B cell (primary cell): ENCODE results near the gene ZC2HC1B. TPM values are rescaled to one million over a fixed set of nuclear protein-coding genes. Genes with fewer than 3 reads are reported as not detected.

Experiments
- ATAC-seq: fragments of 200-7000 bp; cut with Tn5 transposase; one replicate; pipeline ENCODE4 v1.10.0; 2021; ENCODE audit warnings: low read depth, mild to moderate bottlenecking, moderate number of reproducible peaks, moderate library complexity
- CTCF ChIA-PET: fragments of 350-600 bp; sonication (Branson Sonifier 250); formaldehyde crosslinking; loops from one replicate; lab custom pipeline; 2021; ENCODE audit warnings: antibody characterized with exemption, inconsistent platforms; lab: Charles Lee
- POLR2A ChIA-PET: fragments of 350-600 bp; sonication (Branson Sonifier 250); formaldehyde crosslinking; loops from one replicate; lab custom pipeline; 2021; ENCODE audit warnings: antibody characterized with exemption; lab: Charles Lee
- DNase-seq: peaks from one replicate; pipeline ENCODE4 v3.0.0; 2013
- H2AFZ ChIP-seq: 2 replicates; pipeline ENCODE4 v1.6.1; 2012; ENCODE audit warnings: mild to moderate bottlenecking, low read depth, low read length; ENCODE audit not compliant: insufficient read depth, poor library complexity, severe bottlenecking
- H3K27ac ChIP-seq, 2 donors: 1 replicate in 1 of 2; 2 replicates in 1 of 2; pipeline ENCODE4 v1.5.1; 2012 to 2013; ENCODE audit warnings: low read length in 2 of 2, mild to moderate bottlenecking in 2 of 2, moderate library complexity in 1 of 2
- H3K27me3 ChIP-seq, 4 experiments: fragments of 200-600 bp in 1 of 4; sonication (generic) in 1 of 4; replicated peaks in 1 of 4; 1 replicate in 2 of 4; 2 replicates in 2 of 4; pipeline versions ENCODE4 v1.6.1 to v1.7.0; 2013 to 2016; ENCODE audit warnings: low read length in 3 of 4, mild to moderate bottlenecking in 2 of 4, mixed read lengths in 1 of 4, moderate library complexity in 1 of 4; ENCODE audit not compliant: insufficient read depth in 4 of 4, control insufficient read depth in 3 of 4; ENCODE audit errors: control extremely low read depth in 1 of 4
- H3K36me3 ChIP-seq, 2 experiments: replicated peaks in 1 of 2; 1 replicate in 1 of 2; 2 replicates in 1 of 2; pipeline versions ENCODE4 v1.6.1 to v1.7.1; 2013; ENCODE audit warnings: low read length in 1 of 2; ENCODE audit not compliant: insufficient read depth in 2 of 2, control insufficient read depth in 1 of 2; ENCODE audit errors: control extremely low read depth in 1 of 2, extremely low read depth in 1 of 2
- H3K4me1 ChIP-seq, 2 donors: fragments of 200-600 bp in 1 of 2; sonication (generic) in 1 of 2; 1 replicate in 1 of 2; 2 replicates in 1 of 2; pipeline versions ENCODE4 v1.5.1 to v1.6.1; 2013 to 2017; ENCODE audit warnings: low read length in 2 of 2; ENCODE audit not compliant: control insufficient read depth in 2 of 2, insufficient read depth in 2 of 2
- H3K4me2 ChIP-seq: replicated peaks from 2 replicates; pipeline ENCODE3; 2012; ENCODE audit warnings: mild to moderate bottlenecking, low read depth, low read length; ENCODE audit not compliant: poor library complexity, severe bottlenecking
- H3K4me3 ChIP-seq, 5 experiments: fragments of 200-600 bp in 1 of 5; sonication (generic) in 1 of 5; 1 replicate in 3 of 5; 2 replicates in 2 of 5; pipeline versions ENCODE4 v1.5.1 to v1.7.0; 2011 to 2016; ENCODE audit warnings: low read length in 4 of 5, mild to moderate bottlenecking in 4 of 5, low read depth in 2 of 5, control low read depth in 1 of 5, moderate library complexity in 1 of 5; ENCODE audit not compliant: insufficient read depth in 1 of 5; ENCODE audit errors: control extremely low read depth in 1 of 5, extremely low read depth in 1 of 5
- H3K79me2 ChIP-seq: fragments of 200-600 bp; sonication (generic); one replicate; pipeline ENCODE4 v1.6.0; 2016; ENCODE audit warnings: low read length; ENCODE audit not compliant: control insufficient read depth, insufficient read depth
- H3K9ac ChIP-seq: fragments of 200-600 bp; sonication (generic); 2 replicates; pipeline ENCODE4 v1.6.1; 2017; ENCODE audit warnings: mild to moderate bottlenecking, low read length, moderate library complexity
- H3K9me3 ChIP-seq, 3 donors: one replicate each; pipeline versions ENCODE4 v1.6.1 to v1.7.1; 2013; ENCODE audit warnings: low read length in 2 of 3; ENCODE audit not compliant: control insufficient read depth in 2 of 3, insufficient read depth in 1 of 3; ENCODE audit errors: control extremely low read depth in 1 of 3
- H4K20me1 ChIP-seq: 2 replicates; pipeline ENCODE4 v1.6.0; 2012; ENCODE audit warnings: mild to moderate bottlenecking, low read length; ENCODE audit not compliant: insufficient read depth, control insufficient read depth, poor library complexity, severe bottlenecking
- H3K27ac Mint-ChIP-seq: one replicate; pipeline ENCODE4 v1.8.0; 2021; ENCODE audit warnings: mixed read lengths
- H3K27me3 Mint-ChIP-seq: one replicate; pipeline ENCODE4 v1.8.0; 2021; ENCODE audit warnings: mixed read lengths
- H3K4me1 Mint-ChIP-seq: one replicate; pipeline ENCODE4 v1.8.0; 2021; ENCODE audit warnings: mixed read lengths
- H3K4me3 Mint-ChIP-seq: one replicate; pipeline ENCODE4 v1.8.0; 2021; ENCODE audit warnings: mixed read lengths
- H3K9me3 Mint-ChIP-seq: one replicate; pipeline ENCODE4 v1.8.0; 2022; ENCODE audit warnings: mixed read lengths; ENCODE audit not compliant: insufficient read depth
- EZH2 ChIP-seq: IDR thresholded peaks from 2 replicates; pipeline ENCODE4 v1.6.1; 2012; ENCODE audit warnings: borderline replicate concordance, low read depth, mild to moderate bottlenecking, moderate library complexity, low read length; ENCODE audit not compliant: insufficient read depth, poor library complexity, severe bottlenecking
- WGBS: methylation state at CpG from one replicate; pipeline ENCODE4 v1.1.5; 2013; ENCODE audit warnings: missing lambda C conversion rate; ENCODE audit not compliant: insufficient coverage; 5-methylcytosine and 5-hydroxymethylcytosine counted together
- intact Hi-C: fragments of 100-400 bp; cut with micrococcal nuclease; formaldehyde crosslinking; loops from one replicate; pipeline ENCODE4 v1.10.0; 2022
- polyA plus RNA-seq: library from polyadenylated mRNA; depleted of rRNA; stranded (reverse); fragments of >200 nt; gene quantifications from 2 replicates; pipeline ENCODE4 v1.2.3, GENCODE V29; 2012
- total RNA-seq, 2 donors: library from RNA; stranded (reverse); fragments of 120-200 nt in 1 of 2; gene quantifications; 1 replicate in 1 of 2; 2 replicates in 1 of 2; pipeline versions ENCODE4 v1.2.3 to v1.2.4, GENCODE V29; 2013 to 2022
- TF ChIP-seq, protein P1 (sequence below): fragments of 200-600 bp; IDR thresholded peaks from one replicate; pipeline ENCODE4 v1.8.0; 2022; ENCODE audit warnings: antibody characterized with exemption, mild to moderate bottlenecking

Gene ZC2HC1B
- total and polyA plus RNA-seq, 2 donors (not counting 1 experiment from before 2014, with no cell fraction given) = 0.51 to 0.84 TPM

DNA sequence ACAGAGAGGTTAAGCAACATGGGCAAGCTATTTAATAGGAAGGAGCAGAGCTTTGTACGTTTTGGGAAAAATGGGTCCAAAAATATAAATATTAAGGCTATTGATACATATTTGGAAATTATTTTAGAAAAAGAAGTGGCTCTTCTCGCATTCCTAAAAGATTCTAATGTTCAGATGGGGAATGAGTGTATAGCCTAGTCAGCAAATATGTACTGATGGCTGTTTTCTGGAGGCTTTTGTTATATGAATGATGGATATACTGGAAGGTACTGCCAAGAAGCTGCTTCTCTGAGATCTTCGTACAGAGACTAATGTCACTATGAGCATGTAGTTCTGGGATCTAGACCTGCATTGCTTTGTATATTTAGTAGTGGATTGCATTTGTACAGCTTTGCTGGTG, 72.1 kb downstream of the ZC2HC1B start:
- no peak overlapping the region for H3K27ac Mint-ChIP-seq
- ATAC-seq (no peak), DNase-seq (no peak)
- Histone ChIP-seq H3K79me2 (no peaks in the 10 kb centered on the region), H3K9ac (no peak overlapping the region), H3K4me2 (no peak overlapping the region), H3K36me3 (no peaks in the 10 kb centered on the region), H3K27me3 (no peaks in the 10 kb centered on the region), H2AFZ (no peak overlapping the region), H3K4me3 (no peak overlapping the region), H3K9me3 (peaks cover 0 to 11% (median 2%) of the 10 kb centered on the region in 3 donors), H3K4me1 (no peaks in the 10 kb centered on the region), H4K20me1 (no peaks in the 10 kb centered on the region), H3K27ac (no peak overlapping the region)
- intact Hi-C loops = no loop called here
- no peak overlapping the region for H3K4me3 Mint-ChIP-seq
- CTCF ChIA-PET = interaction anchor here (9.2 kb wide), 1 partner anchor 77 kb away, joined by 108 read pairs; no protein-coding TSS in a partner anchor
- POLR2A ChIA-PET = no interaction called here
- TF ChIP-seq, protein P1, sequence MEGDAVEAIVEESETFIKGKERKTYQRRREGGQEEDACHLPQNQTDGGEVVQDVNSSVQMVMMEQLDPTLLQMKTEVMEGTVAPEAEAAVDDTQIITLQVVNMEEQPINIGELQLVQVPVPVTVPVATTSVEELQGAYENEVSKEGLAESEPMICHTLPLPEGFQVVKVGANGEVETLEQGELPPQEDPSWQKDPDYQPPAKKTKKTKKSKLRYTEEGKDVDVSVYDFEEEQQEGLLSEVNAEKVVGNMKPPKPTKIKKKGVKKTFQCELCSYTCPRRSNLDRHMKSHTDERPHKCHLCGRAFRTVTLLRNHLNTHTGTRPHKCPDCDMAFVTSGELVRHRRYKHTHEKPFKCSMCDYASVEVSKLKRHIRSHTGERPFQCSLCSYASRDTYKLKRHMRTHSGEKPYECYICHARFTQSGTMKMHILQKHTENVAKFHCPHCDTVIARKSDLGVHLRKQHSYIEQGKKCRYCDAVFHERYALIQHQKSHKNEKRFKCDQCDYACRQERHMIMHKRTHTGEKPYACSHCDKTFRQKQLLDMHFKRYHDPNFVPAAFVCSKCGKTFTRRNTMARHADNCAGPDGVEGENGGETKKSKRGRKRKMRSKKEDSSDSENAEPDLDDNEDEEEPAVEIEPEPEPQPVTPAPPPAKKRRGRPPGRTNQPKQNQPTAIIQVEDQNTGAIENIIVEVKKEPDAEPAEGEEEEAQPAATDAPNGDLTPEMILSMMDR = no peak
- no peak for TF ChIP-seq EZH2
- H3K27me3 Mint-ChIP-seq = no peaks in the 10 kb centered on the region
- 100% methylated on average over 1 of the region's 3 CpGs for WGBS
- H3K9me3 Mint-ChIP-seq = peaks cover 5% of the 10 kb centered on the region
- peaks cover 3% of the 10 kb centered on the region for H3K4me1 Mint-ChIP-seq

DNA sequence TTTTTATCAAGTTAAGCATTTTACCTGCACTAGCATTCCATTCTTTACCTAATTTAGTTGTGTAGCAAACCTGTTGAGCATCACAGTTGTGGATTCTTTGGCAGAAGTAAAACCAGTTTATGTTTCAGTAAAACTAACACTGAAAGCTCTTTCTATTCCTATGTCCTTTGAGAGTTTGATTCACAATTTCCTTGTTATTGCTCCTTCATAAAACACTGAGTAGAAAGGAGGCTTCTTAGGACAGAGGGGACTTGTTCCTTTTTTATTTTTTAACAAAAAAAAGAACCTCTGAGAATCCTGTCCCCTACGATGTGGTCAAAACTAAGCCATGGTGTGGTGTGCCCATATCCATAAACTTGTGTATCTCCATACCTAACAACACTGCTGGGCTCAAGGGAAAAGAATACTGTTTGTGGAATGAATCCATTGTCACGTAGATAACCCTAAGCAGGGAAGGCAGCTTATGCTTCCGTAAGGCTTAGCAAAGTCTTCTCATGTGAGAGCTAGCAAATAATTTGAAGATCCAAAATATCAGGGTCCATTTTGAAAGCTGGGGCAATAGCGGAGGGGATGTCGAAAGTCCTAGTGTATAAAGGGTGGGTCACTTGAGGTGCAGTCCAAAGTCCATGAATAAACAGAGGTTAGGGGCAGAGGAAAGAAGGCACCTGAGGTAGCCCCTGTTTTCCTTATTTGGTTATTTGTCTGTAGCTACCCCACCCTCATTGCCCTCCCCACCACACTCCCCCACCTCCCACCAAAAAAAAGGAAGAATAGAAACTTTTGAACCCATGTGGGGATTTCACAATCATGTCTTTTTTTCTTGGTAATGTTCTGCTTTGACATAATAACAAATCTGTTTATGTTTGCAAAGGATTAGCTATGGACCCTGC, 72.7 kb downstream of the ZC2HC1B start:
- WGBS = 97% methylated on average over 3 of the region's 5 CpGs
- no peak for DNase-seq
- intact Hi-C loops = no loop called here
- ChIA-PET CTCF (interaction anchor here (9.2 kb wide), 1 partner anchor 76 kb away, joined by 108 read pairs; no protein-coding TSS in a partner anchor), POLR2A (no interaction called here)
- Mint-ChIP-seq H3K27me3 (no peaks in the 10 kb centered on the region), H3K4me1 (peaks cover 3% of the 10 kb centered on the region), H3K27ac (no peak overlapping the region), H3K9me3 (peaks cover 2% of the 10 kb centered on the region), H3K4me3 (no peak overlapping the region)
- H3K27ac ChIP-seq = no peak overlapping the region
- TF ChIP-seq, protein P1 = no peak
- no peak for TF ChIP-seq EZH2
- peaks cover 0 to 8% (median 0%) of the 10 kb centered on the region in 3 donors for H3K9me3 ChIP-seq
- H3K4me2 ChIP-seq = no peak overlapping the region
- H4K20me1 ChIP-seq = no peaks in the 10 kb centered on the region
- H3K79me2 ChIP-seq = no peaks in the 10 kb centered on the region
- no peaks in the 10 kb centered on the region for H3K4me1 ChIP-seq
- H3K4me3 ChIP-seq = no peak overlapping the region
- no peaks in the 10 kb centered on the region for H3K36me3 ChIP-seq
- no peak overlapping the region for H2AFZ ChIP-seq
- H3K27me3 ChIP-seq = no peaks in the 10 kb centered on the region
- no peak overlapping the region for H3K9ac ChIP-seq
- no peak for ATAC-seq
